HepG2 (cell line): Measurements from ENCODE around the gene NFKB1. TPM values are rescaled to one million over a fixed set of nuclear protein-coding genes. Genes with fewer than 3 reads are reported as not detected.

Source experiments
- ARID2 ChIP-seq: sonication (generic); formaldehyde crosslinking; IDR thresholded peaks from 2 replicates; pipeline ENCODE4 v1.8.1; 2022; ENCODE audit warnings: mild to moderate bottlenecking, missing genetic modification reagents, borderline replicate concordance
- FOXA1 ChIP-seq, 2 experiments: fragments of 450-650 bp in 1 of 2; sonication (generic) in 1 of 2; formaldehyde crosslinking in 1 of 2; IDR thresholded peaks; 2 replicates each; pipeline versions ENCODE4 v1.4.0 to v1.6.1; 2016 to 2020; ENCODE audit warnings: missing genetic modification reagents in 1 of 2
- HMG20A ChIP-seq: IDR thresholded peaks from 2 replicates; pipeline ENCODE4 v1.6.1; 2016; ENCODE audit warnings: borderline replicate concordance
- HNRNPUL1 ChIP-seq: fragments of 200-400 bp; formaldehyde crosslinking; IDR thresholded peaks from 2 replicates; pipeline ENCODE4 v1.6.1; 2017; ENCODE audit warnings: low read depth, mild to moderate bottlenecking, low read length, moderate library complexity
- POLR2AphosphoS2 ChIP-seq: IDR thresholded peaks from 2 replicates; pipeline ENCODE4 v1.6.1; 2011; ENCODE audit warnings: low read depth, low read length, improper control_type of control experiment
- REXO4 ChIP-seq: sonication (generic); formaldehyde crosslinking; IDR thresholded peaks from 2 replicates; pipeline ENCODE4 v1.8.0; 2022; ENCODE audit warnings: missing genetic modification reagents, mild to moderate bottlenecking, borderline replicate concordance
- TBX2 ChIP-seq: sonication (generic); formaldehyde crosslinking; IDR thresholded peaks from 2 replicates; pipeline ENCODE4 v1.5.0; 2020; ENCODE audit warnings: missing genetic modification reagents, mild to moderate bottlenecking, borderline replicate concordance
- YY1 ChIP-seq: IDR thresholded peaks from 2 replicates; pipeline ENCODE4 v1.6.1; 2011; ENCODE audit warnings: low read length, low read depth, moderate library complexity, mild to moderate bottlenecking; ENCODE audit not compliant: insufficient read depth, insufficient replicate concordance
- ZNF3 ChIP-seq: IDR thresholded peaks from 2 replicates; pipeline ENCODE4 v1.7.0; 2017; ENCODE audit warnings: inconsistent platforms
- ZNF790 ChIP-seq: sonication (generic); formaldehyde crosslinking; IDR thresholded peaks from 2 replicates; pipeline ENCODE4 v1.8.0; 2022; ENCODE audit warnings: missing genetic modification reagents, mild to moderate bottlenecking, borderline replicate concordance
- ZSCAN29 ChIP-seq: sonication (generic); formaldehyde crosslinking; conservative IDR thresholded peaks from 2 replicates; pipeline ENCODE4 v1.4.0; 2020; ENCODE audit warnings: mild to moderate bottlenecking, missing genetic modification reagents
- polyA plus RNA-seq, 8 experiments: library from polyadenylated mRNA; depleted of rRNA in 3 of 8; stranded (reverse) in 7 of 8; unstranded in 1 of 8; fragments of >200 nt; fragmentation: Illumina TruSeq in 4 of 8; extraction: Trizol in 4 of 8; gene quantifications; 2 replicates each; pipeline versions ENCODE4 v1.2.1 to v1.2.3, GENCODE V29; 2011 to 2016; ENCODE audit warnings: low read depth in 4 of 8, missing spikeins in 1 of 8, mixed read lengths in 1 of 8; ENCODE audit not compliant: insufficient read depth in 1 of 8
- total RNA-seq, 5 experiments: library from RNA; depleted of rRNA; stranded (reverse); fragments of >200 nt; fragmentation: Illumina TruSeq; extraction: Trizol; gene quantifications; 2 replicates each; pipeline ENCODE4 v1.2.3, GENCODE V29; 2016; ENCODE audit warnings: low read depth in 1 of 5
- TF ChIP-seq, protein P1 (sequence below): sonication (generic); formaldehyde crosslinking; IDR thresholded peaks from 2 replicates; pipeline ENCODE4 v1.4.0; 2020; ENCODE audit warnings: missing genetic modification reagents
- TF ChIP-seq, protein P2 (sequence below): sonication (generic); IDR thresholded peaks from 2 replicates; pipeline ENCODE4 v1.6.1; 2016; ENCODE audit warnings: low read depth, borderline replicate concordance
- TF ChIP-seq, protein P3 (sequence below): sonication (generic); formaldehyde crosslinking; IDR thresholded peaks from 2 replicates; pipeline ENCODE4 v1.4.0; 2020; ENCODE audit warnings: missing genetic modification reagents, borderline replicate concordance
- TF ChIP-seq, protein P4 (sequence below): sonication (generic); formaldehyde crosslinking; IDR thresholded peaks from 2 replicates; pipeline ENCODE4 v1.4.0; 2020; ENCODE audit warnings: missing genetic modification reagents, mild to moderate bottlenecking, borderline replicate concordance
- TF ChIP-seq, protein P5 (sequence below): sonication (generic); formaldehyde crosslinking; IDR thresholded peaks from 2 replicates; pipeline ENCODE4 v1.9.0; 2021; ENCODE audit warnings: missing genetic modification reagents, borderline replicate concordance

The NFKB1 gene
- total and polyA plus RNA-seq, 2 of the 13 experiments (the other 11 are each of a cell fraction or from before 2014, with no cell fraction given): 15.4 to 31.6 TPM

DNA sequence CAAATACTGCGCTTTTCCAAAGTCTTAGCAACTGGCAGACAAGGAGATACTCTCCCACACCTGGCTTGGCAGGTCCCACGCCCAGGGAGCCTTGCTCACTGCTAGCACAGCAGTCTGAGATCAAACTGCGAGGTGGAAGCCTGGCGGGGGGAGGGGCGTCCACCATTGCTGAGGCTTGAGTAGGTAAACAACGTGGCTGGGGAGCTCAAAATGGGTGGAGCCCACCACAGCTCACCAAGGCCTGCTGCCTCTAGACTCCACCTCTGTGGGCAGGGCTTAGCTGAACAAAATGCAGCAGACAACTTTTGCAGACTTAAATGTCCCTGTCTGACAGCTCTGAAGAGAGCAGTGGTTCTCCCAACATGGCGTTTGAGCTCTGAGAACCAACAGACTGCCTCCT, 23.0 kb upstream of the NFKB1 start (continued):
- TF ChIP-seq, protein P1, sequence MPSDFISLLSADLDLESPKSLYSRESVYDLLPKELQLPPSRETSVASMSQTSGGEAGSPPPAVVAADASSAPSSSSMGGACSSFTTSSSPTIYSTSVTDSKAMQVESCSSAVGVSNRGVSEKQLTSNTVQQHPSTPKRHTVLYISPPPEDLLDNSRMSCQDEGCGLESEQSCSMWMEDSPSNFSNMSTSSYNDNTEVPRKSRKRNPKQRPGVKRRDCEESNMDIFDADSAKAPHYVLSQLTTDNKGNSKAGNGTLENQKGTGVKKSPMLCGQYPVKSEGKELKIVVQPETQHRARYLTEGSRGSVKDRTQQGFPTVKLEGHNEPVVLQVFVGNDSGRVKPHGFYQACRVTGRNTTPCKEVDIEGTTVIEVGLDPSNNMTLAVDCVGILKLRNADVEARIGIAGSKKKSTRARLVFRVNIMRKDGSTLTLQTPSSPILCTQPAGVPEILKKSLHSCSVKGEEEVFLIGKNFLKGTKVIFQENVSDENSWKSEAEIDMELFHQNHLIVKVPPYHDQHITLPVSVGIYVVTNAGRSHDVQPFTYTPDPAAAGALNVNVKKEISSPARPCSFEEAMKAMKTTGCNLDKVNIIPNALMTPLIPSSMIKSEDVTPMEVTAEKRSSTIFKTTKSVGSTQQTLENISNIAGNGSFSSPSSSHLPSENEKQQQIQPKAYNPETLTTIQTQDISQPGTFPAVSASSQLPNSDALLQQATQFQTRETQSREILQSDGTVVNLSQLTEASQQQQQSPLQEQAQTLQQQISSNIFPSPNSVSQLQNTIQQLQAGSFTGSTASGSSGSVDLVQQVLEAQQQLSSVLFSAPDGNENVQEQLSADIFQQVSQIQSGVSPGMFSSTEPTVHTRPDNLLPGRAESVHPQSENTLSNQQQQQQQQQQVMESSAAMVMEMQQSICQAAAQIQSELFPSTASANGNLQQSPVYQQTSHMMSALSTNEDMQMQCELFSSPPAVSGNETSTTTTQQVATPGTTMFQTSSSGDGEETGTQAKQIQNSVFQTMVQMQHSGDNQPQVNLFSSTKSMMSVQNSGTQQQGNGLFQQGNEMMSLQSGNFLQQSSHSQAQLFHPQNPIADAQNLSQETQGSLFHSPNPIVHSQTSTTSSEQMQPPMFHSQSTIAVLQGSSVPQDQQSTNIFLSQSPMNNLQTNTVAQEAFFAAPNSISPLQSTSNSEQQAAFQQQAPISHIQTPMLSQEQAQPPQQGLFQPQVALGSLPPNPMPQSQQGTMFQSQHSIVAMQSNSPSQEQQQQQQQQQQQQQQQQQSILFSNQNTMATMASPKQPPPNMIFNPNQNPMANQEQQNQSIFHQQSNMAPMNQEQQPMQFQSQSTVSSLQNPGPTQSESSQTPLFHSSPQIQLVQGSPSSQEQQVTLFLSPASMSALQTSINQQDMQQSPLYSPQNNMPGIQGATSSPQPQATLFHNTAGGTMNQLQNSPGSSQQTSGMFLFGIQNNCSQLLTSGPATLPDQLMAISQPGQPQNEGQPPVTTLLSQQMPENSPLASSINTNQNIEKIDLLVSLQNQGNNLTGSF: no peak
- no peak for TF ChIP-seq POLR2AphosphoS2
- no peak for TF ChIP-seq ZNF790 (CRISPR knock-in tag)
- TF ChIP-seq YY1: peak; percentile 66
- TF ChIP-seq, protein P2, sequence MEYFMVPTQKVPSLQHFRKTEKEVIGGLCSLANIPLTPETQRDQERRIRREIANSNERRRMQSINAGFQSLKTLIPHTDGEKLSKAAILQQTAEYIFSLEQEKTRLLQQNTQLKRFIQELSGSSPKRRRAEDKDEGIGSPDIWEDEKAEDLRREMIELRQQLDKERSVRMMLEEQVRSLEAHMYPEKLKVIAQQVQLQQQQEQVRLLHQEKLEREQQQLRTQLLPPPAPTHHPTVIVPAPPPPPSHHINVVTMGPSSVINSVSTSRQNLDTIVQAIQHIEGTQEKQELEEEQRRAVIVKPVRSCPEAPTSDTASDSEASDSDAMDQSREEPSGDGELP: no peak
- TF ChIP-seq, protein P3, sequence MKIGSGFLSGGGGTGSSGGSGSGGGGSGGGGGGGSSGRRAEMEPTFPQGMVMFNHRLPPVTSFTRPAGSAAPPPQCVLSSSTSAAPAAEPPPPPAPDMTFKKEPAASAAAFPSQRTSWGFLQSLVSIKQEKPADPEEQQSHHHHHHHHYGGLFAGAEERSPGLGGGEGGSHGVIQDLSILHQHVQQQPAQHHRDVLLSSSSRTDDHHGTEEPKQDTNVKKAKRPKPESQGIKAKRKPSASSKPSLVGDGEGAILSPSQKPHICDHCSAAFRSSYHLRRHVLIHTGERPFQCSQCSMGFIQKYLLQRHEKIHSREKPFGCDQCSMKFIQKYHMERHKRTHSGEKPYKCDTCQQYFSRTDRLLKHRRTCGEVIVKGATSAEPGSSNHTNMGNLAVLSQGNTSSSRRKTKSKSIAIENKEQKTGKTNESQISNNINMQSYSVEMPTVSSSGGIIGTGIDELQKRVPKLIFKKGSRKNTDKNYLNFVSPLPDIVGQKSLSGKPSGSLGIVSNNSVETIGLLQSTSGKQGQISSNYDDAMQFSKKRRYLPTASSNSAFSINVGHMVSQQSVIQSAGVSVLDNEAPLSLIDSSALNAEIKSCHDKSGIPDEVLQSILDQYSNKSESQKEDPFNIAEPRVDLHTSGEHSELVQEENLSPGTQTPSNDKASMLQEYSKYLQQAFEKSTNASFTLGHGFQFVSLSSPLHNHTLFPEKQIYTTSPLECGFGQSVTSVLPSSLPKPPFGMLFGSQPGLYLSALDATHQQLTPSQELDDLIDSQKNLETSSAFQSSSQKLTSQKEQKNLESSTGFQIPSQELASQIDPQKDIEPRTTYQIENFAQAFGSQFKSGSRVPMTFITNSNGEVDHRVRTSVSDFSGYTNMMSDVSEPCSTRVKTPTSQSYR: peak; percentile 97
- 0 out of 2 replicates have a peak, but pooled peaks have one; percentile 25 for TF ChIP-seq HMG20A (CRISPR knock-in tag)
- TF ChIP-seq, protein P4, sequence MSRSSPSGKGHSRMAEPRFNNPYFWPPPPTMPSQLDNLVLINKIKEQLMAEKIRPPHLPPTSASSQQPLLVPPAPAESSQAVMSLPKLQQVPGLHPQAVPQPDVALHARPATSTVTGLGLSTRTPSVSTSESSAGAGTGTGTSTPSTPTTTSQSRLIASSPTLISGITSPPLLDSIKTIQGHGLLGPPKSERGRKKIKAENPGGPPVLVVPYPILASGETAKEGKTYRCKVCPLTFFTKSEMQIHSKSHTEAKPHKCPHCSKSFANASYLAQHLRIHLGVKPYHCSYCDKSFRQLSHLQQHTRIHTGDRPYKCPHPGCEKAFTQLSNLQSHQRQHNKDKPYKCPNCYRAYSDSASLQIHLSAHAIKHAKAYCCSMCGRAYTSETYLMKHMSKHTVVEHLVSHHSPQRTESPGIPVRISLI: no peak; the same call in 1 of the 2 replicates
- no peak for TF ChIP-seq ZSCAN29 (CRISPR knock-in tag)
- no peak for TF ChIP-seq ARID2 (CRISPR knock-in tag)
- no peak for TF ChIP-seq HNRNPUL1
- no peak for TF ChIP-seq ZNF3
- TF ChIP-seq, protein P5, sequence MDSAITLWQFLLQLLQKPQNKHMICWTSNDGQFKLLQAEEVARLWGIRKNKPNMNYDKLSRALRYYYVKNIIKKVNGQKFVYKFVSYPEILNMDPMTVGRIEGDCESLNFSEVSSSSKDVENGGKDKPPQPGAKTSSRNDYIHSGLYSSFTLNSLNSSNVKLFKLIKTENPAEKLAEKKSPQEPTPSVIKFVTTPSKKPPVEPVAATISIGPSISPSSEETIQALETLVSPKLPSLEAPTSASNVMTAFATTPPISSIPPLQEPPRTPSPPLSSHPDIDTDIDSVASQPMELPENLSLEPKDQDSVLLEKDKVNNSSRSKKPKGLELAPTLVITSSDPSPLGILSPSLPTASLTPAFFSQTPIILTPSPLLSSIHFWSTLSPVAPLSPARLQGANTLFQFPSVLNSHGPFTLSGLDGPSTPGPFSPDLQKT (CRISPR knock-in tag): no peak
- no peak for TF ChIP-seq REXO4
- 0 out of 2 replicates have a peak, but pooled peaks have one; percentile 18 for TF ChIP-seq TBX2 (CRISPR knock-in tag)
- TF ChIP-seq FOXA1 (IDR thresholded peaks at IDR 0.05): no peak
- peak; percentile 88 for TF ChIP-seq FOXA1 (CRISPR knock-in tag; IDR thresholded peaks at IDR 0.05)
